ENCODE data around the gene GRM1.

Gene GRM1

DNA sequence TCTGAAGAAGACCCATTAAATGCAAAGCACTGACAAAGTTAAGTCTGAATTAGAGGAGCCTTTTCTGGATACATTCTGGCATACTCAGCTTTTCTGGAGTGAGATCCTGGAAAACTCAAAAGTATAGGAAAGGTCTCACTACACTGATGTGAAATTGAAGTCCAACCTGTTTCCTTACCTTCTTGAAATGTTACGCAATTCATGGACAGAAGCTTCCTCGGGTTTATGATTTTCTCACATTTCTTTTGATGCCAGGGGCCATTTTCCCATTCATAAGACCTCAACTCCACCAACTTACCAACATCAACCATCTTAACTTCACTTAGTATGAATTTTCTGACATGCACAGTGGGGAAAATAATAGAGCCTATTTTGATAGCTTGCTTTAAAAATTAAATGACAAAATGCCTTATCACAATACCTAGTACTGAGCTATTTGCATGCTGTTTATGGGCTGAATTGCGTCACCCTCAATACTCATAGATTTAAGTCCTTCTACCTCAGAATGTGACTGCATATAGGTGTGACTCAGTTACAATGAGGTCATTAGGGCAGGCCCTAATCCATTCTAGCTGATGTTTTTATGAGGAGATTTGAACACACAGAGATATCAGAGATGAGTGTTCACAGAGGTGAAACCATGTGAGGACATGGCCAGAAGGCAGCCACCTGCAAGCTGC, 441.4 kb downstream of the GRM1 start:
- no peak for DNase-seq (ENCODE audit: low read depth in 2 of 2)

DNA sequence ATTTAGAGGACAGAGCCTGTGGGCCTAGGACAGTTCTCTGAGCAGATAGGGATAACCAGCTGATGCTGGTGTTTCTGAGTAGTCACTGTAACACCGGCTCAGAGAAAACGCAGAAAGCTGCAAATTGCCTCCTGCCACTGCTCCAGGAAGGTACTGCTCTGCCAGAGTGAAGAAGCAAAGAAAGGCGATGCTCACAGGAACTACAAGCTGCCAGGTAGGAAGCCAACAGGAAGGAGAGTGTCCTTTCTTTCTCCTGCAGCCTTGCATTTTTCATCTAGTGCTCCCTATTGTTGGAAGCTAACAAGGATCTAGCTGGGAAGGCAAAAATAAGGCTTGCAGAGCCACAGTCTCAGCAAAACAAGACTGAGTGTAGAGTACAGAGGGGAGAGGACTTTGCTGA, 444.1 kb downstream of the GRM1 start:
- no peak for DNase-seq (ENCODE audit: low read depth in 2 of 2)

DNA sequence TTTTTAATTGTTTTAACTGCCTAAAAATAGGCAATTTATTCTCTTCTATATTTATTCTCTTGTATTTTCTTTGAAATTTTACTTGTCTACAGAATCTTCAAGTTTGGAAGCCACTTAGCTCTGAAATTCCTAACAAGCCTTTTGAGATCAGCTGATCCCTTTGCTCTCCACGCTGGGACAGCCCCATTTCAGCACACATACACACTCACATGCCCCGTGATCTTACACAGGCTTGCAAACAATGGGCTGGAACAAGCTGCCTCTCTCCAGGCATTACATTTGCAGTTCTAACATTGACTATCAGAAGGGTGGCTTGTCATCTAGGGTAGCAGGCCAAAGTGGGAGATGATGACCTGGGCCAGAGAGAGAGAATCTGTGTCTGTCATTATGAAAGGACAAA, 452.7 kb downstream of the GRM1 start:
- DNase-seq (ENCODE audit: low read depth in 2 of 2) = no peak

DNA sequence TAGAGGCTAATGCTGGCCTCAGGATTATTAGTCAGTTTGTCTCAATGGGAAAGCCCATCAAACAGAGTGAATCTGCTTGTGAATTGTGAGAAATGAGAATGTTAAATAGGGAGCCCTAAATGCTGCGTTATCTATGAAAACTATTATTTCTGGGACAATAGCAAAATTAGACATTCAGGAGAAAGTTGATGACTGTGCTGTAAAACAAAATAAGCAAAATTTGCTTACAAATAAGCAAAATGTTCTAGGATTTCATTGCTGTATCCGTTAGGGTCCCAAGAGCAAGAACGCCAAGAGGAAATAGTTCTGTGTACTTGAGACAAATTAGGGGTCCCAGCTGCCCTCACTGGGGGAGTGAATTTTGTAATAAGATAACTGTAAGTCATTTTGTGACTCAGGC, 455.5 kb downstream of the GRM1 start:
- no peak for DNase-seq (ENCODE audit: low read depth in 2 of 2)

Data from stimulated activated CD8-positive, alpha-beta memory T cell treated with anti-CD3 and anti-CD28 coated beads, Interleukin-15, amount 100 ng/mL, for 4 hours (primary cell).